ENCODE measurements around the gene KLF18.

DNA sequence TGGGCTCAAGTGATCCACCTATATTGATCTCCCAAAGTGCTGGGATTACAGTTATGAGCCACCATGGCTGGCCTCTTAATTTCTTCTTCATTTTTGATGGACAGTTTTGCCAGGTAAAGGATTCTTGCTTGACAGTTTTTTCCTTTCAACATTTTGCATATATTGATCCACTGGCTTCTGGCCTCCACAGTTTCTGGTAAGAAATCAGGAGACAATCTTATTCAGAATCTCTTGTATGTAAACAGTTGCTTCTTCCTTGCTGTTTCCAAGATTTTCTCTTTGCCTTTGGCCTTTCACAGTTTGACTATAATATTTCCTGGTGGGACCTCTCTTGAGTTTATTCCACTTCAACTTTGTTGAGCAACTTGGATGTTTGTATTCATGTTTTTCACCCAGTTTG lies 20.1 kb upstream of the KLF18 start:
- TF ChIP-seq RAD21 (conservative IDR thresholded peaks at IDR 0.05 in 1 of 2, IDR thresholded peaks at IDR 0.05 in 1 of 2) (no peak), POLR2A (IDR thresholded peaks at IDR 0.05; ENCODE audit: low read length) (no peak), BHLHE40 (IDR thresholded peaks at IDR 0.05; ENCODE audit: low read depth, low read length) (no peak), EP300 (IDR thresholded peaks at IDR 0.05) (no peak), JUN (IDR thresholded peaks at IDR 0.05) (no peak), RCOR1 (IDR thresholded peaks at IDR 0.05; ENCODE audit: low read depth, low read length) (no peak), KDM5A (IDR thresholded peaks at IDR 0.05) (no peak)
- TF ChIP-seq, protein P1, sequence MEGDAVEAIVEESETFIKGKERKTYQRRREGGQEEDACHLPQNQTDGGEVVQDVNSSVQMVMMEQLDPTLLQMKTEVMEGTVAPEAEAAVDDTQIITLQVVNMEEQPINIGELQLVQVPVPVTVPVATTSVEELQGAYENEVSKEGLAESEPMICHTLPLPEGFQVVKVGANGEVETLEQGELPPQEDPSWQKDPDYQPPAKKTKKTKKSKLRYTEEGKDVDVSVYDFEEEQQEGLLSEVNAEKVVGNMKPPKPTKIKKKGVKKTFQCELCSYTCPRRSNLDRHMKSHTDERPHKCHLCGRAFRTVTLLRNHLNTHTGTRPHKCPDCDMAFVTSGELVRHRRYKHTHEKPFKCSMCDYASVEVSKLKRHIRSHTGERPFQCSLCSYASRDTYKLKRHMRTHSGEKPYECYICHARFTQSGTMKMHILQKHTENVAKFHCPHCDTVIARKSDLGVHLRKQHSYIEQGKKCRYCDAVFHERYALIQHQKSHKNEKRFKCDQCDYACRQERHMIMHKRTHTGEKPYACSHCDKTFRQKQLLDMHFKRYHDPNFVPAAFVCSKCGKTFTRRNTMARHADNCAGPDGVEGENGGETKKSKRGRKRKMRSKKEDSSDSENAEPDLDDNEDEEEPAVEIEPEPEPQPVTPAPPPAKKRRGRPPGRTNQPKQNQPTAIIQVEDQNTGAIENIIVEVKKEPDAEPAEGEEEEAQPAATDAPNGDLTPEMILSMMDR (IDR thresholded peaks at IDR 0.05), result no peak
- TF ChIP-seq, protein P2, sequence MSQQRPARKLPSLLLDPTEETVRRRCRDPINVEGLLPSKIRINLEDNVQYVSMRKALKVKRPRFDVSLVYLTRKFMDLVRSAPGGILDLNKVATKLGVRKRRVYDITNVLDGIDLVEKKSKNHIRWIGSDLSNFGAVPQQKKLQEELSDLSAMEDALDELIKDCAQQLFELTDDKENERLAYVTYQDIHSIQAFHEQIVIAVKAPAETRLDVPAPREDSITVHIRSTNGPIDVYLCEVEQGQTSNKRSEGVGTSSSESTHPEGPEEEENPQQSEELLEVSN (IDR thresholded peaks at IDR 0.05; ENCODE audit: borderline replicate concordance, low read depth), result no peak
- TF ChIP-seq, protein P3, sequence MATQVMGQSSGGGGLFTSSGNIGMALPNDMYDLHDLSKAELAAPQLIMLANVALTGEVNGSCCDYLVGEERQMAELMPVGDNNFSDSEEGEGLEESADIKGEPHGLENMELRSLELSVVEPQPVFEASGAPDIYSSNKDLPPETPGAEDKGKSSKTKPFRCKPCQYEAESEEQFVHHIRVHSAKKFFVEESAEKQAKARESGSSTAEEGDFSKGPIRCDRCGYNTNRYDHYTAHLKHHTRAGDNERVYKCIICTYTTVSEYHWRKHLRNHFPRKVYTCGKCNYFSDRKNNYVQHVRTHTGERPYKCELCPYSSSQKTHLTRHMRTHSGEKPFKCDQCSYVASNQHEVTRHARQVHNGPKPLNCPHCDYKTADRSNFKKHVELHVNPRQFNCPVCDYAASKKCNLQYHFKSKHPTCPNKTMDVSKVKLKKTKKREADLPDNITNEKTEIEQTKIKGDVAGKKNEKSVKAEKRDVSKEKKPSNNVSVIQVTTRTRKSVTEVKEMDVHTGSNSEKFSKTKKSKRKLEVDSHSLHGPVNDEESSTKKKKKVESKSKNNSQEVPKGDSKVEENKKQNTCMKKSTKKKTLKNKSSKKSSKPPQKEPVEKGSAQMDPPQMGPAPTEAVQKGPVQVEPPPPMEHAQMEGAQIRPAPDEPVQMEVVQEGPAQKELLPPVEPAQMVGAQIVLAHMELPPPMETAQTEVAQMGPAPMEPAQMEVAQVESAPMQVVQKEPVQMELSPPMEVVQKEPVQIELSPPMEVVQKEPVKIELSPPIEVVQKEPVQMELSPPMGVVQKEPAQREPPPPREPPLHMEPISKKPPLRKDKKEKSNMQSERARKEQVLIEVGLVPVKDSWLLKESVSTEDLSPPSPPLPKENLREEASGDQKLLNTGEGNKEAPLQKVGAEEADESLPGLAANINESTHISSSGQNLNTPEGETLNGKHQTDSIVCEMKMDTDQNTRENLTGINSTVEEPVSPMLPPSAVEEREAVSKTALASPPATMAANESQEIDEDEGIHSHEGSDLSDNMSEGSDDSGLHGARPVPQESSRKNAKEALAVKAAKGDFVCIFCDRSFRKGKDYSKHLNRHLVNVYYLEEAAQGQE (IDR thresholded peaks at IDR 0.05), result no peak

Measured in A549 (cell line).